Anterior cingulate cortex (tissue), 58 donors: ENCODE results near the gene DNA2.
"Not testable (repeated sequence)": the region's sequence is repeated elsewhere in the genome, so short reads cannot be mapped to it uniquely, and the experiment has no call there.

Source experiments
- DNase-seq, 58 donors: peaks; one replicate each; lab custom pipeline; 2025; lab: John Stamatoyannopoulos, UW

The DNA2 gene

GRCh38 chr10:68471586-68472408 lies at the start of gene DNA2:
Gene DNA2 (minus strand): TSS chr10:68471973. CDS start chr10:68471864, 109 bp downstream.
- DNase-seq = peak in 57 of 58 donors; percentile 15 to 79 (median 55)

GRCh38 chr10:68518609-68519008 lies 46.8 kb upstream of the DNA2 start:
- DNase-seq = not testable (repeated sequence)

- DNase-seq = no peak
These were observed 45.4 kb upstream of the DNA2 start for GRCh38 chr10:68517188-68517587.

- DNase-seq = no peak
These were observed 45.0 kb upstream of the DNA2 start for GRCh38 chr10:68516766-68517165.

GRCh38 chr10:68516216-68516615 lies 44.4 kb upstream of the DNA2 start:
- DNase-seq = not testable (repeated sequence)

- no peak for DNase-seq
These were observed 36.3 kb upstream of the DNA2 start for GRCh38 chr10:68508090-68508489.

- DNase-seq = no peak
These were observed 34.6 kb upstream of the DNA2 start for GRCh38 chr10:68506411-68506810.

- DNase-seq = no peak
These were observed 31.1 kb upstream of the DNA2 start for GRCh38 chr10:68502846-68503245.

- no peak for DNase-seq
These were observed 29.9 kb upstream of the DNA2 start for GRCh38 chr10:68501691-68502090.

- no peak for DNase-seq
These were observed 27.8 kb upstream of the DNA2 start for GRCh38 chr10:68499544-68499943.

GRCh38 chr10:68496072-68496471 lies 24.3 kb upstream of the DNA2 start:
- DNase-seq = no peak

GRCh38 chr10:68492118-68492517 lies 20.3 kb upstream of the DNA2 start:
- DNase-seq = no peak

- DNase-seq = no peak
These were observed 18.1 kb upstream of the DNA2 start for GRCh38 chr10:68489919-68490318.

GRCh38 chr10:68474021-68474420 lies 2.2 kb upstream of the DNA2 start:
- no peak for DNase-seq

- DNase-seq = no peak
These were observed 649 bp downstream of the DNA2 start for GRCh38 chr10:68471063-68471585.

GRCh38 chr10:68470300-68470699 lies 1.5 kb downstream of the DNA2 start:
- DNase-seq = no peak

- DNase-seq = no peak
These were observed 1.9 kb downstream of the DNA2 start for GRCh38 chr10:68469838-68470237.

- not testable (repeated sequence) for DNase-seq
These were observed 7.0 kb downstream of the DNA2 start for GRCh38 chr10:68464729-68465128.

GRCh38 chr10:68463365-68464093 lies 8.2 kb downstream of the DNA2 start:
- peak in 1 of 58 donors; percentile 32 for DNase-seq

GRCh38 chr10:68462536-68462935 lies 9.2 kb downstream of the DNA2 start:
- DNase-seq = no peak

GRCh38 chr10:68461032-68461431 lies 10.7 kb downstream of the DNA2 start:
- DNase-seq = no peak
